Cardiac septum (tissue), 1 donor: ENCODE results near the gene STUB1. TPM values are rescaled to one million over a fixed set of nuclear protein-coding genes. Genes with fewer than 3 reads are reported as not detected.
A peak's percentile ranks its signal among the peaks of the same experiment; 100 is the strongest.

Experiments
- DNase-seq: peaks from one replicate; pipeline ENCODE4 v3.0.0-alpha.2; 2020; ENCODE audit warnings: low spot score
- intact Hi-C: fragments of 100-400 bp; cut with DNase I; formaldehyde crosslinking; loops from one replicate; pipeline ENCODE4 v1.14.0; 2022
- total RNA-seq: library from RNA; stranded (reverse); fragmentation: NEBNext Ultra II Directional; extraction: Animal tissue kit (Norgen Biotek cat#: 25700); gene quantifications from one replicate; pipeline ENCODE4 v1.2.1, GENCODE V29; 2021
- donor health status: DM: no; HTN: no; CAD: no.

Gene STUB1
- total RNA-seq, 1 donor from 2014 or later: 110 TPM

DNA sequence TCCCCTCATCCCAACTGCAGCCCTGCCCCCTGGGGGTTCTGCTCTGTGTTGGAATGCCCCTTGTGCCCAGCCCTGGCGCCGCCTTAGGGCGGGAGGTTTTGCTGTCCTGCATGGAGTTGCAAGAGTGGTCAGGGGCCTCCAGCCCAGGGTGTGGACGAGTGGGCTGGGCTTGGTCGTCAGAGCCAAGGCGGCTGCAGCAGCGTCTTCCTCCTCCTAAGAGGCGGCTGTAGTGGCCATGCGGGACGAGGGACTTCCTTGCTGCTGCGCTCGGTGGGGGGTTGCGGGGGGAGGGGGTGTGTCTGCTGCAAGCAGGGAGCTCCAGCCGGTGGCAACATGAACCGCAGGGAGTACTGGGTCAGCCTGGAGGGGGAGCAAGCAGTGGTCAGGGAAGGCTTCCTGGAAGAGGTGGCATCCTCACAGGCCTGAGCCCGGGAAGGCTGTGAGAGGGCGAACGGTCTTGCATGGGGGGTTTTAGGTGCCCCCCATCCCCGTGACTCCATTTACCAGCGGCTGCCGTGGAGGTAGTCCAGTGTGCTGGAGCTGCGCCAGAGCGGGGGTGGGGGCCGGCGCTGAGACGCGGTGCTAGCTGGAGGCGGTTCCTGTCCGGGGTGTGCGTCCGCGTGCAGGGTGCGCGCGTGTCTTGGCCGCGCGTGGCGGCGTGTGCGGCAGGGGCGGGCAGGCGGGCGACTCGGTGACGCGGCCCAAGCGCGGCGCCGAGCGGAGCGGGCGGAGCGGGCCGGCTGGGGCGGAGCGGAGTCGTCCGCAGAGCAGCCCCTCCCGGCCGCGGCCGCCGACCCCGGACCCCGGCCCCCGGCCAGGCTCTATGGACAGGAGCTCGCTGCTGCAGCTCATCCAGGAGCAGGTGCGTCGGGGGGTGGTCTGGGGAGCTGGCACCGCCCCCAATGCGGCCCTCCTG, 5.0 kb upstream of the STUB1 start, which contains the start of gene RHBDL1:
TSS of gene RHBDL1 (plus strand) at position 704 of the 916 bp plus-strand sequence. CDS start at position 824, 120 bp downstream.
- DNase-seq: no peak
- intact Hi-C loops: no loop called here

DNA sequence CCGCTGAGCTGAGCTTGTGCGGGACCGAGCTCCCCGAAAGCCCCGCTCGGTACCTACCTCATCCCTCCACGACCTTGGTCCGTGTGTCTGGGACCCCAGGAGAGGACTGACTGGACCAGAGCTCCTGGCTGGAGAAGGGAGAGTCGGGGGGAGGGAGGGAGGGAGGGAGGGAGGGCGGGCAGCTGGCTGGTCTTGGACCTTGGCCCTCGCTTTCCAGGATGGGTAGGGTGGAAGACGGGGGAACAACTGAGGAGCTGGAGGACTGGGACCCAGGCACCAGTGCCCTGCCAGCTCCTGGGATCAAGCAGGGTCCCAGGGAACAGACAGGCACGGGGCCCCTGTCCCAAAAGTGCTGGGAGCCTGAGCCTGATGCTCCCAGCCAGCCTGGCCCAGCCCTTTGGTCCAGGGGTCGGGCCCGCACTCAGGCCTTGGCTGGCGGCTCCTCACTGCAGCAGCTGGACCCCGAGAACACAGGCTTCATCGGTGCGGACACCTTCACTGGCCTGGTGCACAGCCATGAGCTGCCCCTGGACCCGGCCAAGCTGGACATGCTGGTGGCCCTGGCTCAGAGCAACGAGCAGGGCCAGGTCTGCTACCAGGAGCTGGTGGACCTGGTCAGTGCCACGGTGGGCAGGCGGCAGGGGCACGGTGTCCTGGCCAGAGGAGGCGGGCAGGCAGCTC, 4.2 kb upstream of the STUB1 start:
- no peak for DNase-seq
- intact Hi-C loops: no loop called here

DNA sequence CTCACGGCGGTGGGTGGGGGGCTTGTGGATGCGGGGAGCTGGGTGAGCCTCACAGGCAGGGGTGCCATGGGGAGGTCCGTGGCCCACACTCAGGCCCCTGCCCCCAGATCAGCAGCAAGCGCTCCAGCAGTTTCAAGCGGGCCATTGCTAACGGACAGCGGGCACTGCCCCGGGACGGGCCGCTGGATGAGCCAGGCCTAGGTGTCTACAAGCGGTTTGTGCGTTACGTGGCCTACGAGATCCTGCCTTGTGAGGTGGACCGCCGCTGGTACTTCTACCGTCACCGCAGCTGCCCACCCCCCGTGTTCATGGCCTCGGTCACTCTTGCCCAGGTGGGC, 3.7 kb upstream of the STUB1 start:
- no peak for DNase-seq
- intact Hi-C loops: no loop called here

DNA sequence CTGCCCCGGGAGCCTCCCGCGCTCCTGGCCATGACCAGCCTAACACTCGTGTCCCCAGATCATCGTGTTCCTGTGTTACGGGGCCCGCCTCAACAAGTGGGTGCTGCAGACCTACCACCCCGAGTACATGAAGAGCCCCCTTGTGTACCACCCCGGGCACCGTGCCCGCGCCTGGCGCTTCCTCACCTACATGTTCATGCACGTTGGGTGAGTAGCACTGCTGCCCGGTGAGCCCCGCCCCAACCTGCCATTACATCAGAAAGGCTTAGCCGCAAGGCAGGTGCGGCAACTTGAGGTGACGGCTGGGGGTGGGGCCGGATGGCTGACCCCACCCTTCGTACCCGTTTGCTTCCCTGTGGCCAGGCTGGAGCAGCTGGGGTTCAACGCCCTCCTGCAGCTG, 3.3 kb upstream of the STUB1 start:
- intact Hi-C loops: no loop called here
- no peak for DNase-seq

DNA sequence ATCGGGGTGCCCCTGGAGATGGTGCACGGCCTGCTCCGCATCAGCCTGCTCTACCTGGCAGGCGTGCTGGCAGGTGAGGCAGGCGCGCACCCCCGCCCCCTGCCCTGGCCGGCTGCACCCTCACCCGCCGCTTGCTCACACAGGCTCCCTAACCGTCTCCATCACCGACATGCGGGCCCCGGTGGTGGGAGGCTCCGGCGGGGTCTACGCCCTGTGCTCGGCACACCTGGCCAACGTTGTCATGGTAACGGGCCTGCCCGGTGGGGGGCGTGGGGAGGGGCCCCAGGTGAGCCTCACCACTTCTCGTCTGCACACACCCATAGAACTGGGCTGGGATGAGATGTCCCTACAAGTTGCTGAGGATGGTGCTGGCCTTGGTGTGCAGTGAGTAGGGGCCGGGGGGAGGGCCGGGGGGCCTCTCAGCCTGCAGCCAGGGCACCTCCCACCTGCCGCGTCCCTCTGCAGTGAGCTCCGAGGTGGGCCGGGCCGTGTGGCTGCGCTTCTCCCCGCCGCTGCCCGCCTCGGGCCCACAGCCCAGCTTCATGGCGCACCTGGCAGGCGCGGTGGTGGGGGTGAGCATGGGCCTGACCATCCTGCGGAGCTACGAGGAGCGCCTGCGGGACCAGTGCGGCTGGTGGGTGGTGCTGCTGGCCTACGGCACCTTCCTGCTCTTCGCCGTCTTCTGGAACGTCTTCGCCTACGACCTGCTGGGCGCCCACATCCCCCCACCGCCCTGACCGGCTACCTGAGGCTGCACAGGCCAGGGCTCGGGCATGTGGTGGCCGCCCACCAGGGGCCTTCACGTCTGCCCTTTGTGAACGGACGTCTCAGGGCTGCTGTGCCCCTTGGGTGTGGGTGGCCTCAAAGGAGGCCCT, 2.7 kb upstream of the STUB1 start:
- DNase-seq: no peak

DNA sequence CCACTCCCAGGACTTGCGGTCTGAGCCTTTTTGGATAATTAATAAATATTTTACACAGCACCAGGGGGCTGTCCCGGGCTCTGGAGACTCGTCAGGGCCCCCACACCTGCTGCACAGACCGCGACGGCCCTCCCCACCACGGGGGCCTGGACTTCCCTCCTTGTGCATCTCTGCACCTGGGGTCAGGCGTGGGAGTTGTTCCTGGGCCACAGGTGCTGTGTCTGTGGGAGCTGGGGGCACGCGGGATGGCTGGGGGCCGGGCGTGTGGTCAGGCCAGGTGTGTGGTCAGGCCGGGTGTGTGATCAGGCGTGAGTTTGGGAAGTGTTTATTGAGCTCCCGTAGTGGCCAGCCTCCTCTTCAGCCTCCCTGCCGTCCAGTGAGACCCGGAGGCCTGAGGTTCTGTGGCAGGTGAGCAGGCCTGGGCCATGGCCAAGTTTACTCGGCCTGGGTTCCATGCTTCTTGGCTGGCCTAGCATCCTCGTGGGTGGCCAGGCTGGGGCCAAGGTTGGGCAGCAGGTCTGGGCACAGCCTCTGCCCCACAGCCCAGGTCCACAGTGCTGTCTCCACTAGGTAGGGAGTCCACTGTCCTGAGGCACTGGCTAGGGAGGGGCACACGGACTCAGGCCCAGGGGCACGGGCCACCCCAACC, 1.9 kb upstream of the STUB1 start:
- DNase-seq: no peak
- intact Hi-C loops: no loop called here

More for the DNA sequence above, 2.7 kb upstream of the STUB1 start:
- intact Hi-C loops: no loop called here

DNA sequence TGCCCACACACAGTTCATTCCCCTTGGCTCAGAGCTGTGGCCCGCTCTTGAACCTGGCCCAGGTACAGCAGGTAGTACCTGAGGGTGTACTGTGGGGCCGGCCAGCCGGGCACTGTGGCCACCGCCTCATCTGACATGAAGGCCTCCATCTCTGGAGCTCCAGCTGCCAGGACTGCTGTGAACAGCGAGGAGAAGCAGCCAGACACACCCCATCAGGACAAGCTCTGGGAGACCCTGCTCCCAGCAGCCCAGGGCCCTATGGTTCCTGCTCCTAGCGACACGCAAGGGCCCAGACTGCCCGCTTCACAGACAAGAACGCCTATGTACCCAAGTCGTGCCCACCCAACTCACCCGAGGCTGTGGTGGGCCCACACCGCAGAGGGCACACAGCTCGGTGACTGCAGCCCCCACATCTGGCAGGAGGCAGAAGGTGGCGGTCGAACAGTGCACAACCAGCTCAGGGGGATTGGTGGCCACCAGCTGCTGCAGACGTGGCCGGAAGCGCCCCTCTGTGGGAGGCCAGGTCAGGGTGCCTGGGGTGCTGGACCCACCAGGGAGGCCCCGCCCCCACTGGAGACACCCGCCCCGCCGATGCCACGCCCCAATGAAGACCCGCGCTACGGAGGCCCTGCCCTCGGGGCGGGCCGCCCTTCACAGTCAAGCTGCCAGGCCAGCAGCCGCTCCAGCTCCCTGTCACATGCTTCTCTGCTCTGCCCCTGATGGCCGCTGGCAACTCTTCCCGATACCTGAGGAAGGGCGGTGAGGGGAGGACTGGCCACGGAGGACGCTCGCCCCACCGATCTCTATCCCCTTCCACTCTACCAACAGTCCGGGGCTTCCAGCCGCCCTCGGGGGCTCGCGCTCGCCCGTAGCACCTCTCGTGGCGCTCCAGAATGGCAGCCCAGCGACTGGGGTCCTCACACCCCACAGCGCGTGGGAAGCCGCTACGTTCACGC, 1.1 kb upstream of the STUB1 start:
- intact Hi-C loops: no loop called here
- DNase-seq: peak; percentile 87

DNA sequence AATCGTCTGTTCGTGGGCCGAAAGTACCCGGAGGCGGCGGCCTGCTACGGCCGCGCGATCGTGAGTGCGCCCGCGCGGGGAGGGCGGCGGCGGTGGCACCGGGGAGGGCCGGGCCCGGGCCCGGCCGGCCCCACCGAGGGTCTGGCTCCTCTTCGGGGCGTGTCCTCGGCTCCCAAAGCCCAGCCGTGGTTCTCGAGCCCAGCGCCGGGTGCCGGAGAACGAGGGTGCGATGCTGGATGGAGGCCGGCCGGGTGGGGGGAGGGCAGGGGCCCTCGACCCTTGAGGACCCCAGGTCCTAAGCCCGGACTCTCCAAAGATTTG, 375 bp downstream of the STUB1 start:
- intact Hi-C loops: no loop called here
- no peak for DNase-seq

DNA sequence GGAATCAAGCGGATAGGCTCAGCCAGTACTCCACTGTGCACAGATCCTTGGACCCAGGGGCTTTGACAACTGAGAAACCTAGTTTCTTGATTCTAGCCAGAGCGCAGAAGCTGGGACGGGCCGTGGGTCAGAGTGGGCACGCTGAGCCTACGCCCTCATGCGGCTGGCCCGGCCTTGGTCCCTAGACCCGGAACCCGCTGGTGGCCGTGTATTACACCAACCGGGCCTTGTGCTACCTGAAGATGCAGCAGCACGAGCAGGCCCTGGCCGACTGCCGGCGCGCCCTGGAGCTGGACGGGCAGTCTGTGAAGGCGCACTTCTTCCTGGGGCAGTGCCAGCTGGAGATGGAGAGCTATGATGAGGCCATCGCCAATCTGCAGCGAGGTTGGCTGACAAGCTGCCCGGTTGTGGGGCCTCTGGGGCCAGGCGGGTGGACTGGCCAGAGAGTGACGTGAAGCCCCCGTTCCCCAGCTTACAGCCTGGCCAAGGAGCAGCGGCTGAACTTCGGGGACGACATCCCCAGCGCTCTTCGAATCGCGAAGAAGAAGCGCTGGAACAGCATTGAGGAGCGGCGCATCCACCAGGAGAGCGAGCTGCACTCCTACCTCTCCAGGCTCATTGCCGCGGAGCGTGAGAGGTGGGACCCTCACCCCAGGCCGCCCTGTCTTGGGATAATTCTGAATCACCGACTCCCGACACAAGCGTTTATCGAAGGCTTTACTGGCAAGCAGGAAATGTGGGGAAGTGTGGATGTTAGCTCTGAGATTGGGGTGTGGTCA, 946 bp downstream of the STUB1 start:
- intact Hi-C loops: no loop called here
- no peak for DNase-seq

DNA sequence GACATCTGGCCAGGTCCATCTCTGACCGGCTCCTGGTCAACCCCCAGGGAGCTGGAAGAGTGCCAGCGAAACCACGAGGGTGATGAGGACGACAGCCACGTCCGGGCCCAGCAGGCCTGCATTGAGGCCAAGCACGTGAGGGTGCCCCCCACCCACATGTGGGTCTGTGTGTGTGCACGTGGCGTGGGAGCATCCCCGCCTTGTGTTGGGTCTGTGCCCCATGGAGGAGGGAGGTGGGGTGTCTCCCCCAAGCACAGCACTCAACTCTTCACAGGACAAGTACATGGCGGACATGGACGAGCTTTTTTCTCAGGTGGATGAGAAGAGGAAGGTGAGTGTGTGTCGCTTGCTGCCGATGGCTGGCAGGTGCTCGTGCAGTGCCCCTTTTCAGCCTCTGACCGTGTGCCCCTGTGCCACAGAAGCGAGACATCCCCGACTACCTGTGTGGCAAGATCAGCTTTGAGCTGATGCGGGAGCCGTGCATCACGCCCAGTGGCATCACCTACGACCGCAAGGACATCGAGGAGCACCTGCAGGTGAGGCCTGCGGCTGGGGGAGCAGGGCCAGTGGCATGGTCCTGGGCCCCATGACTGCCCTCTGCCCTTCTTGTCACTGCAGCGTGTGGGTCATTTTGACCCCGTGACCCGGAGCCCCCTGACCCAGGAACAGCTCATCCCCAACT, 1.7 kb downstream of the STUB1 start:
- DNase-seq: no peak
- intact Hi-C loops: no loop called here

DNA sequence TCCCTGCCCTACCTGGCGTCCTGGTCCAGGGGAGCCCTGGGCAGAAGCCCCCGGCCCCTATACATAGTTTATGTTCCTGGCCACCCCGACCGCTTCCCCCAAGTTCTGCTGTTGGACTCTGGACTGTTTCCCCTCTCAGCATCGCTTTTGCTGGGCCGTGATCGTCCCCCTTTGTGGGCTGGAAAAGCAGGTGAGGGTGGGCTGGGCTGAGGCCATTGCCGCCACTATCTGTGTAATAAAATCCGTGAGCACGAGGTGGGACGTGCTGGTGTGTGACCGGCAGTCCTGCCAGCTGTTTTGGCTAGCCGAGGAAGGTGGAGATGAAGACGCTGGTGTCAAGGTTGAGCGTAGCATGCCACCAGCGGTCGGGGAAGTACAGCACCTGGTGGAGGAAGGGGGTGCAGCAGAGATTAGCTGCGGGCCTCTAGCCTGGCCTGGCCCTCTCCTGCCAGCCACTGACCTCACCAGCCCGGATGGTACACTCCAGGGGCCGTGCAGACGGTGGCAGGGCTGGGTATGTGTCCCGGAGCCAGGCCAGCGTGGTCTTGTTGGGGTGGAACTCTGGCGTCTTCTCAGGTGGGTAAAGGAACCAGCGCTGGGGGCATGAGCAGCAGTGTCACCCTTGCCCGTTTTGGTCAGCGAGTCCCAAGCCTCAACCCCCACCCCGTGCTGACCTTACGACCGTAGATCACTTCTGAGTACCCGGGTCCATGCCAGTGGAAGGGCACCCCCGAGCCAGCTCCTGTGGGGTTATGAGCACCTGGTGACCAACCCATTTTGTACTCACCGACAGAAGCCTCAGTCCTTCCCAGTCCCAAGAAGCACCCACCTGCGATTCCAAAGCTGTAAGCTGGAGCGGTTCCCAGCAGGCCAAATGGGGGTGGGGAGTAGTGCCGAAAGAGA, 2.5 kb downstream of the STUB1 start:
- no peak for DNase-seq
- intact Hi-C loops: no loop called here

DNA sequence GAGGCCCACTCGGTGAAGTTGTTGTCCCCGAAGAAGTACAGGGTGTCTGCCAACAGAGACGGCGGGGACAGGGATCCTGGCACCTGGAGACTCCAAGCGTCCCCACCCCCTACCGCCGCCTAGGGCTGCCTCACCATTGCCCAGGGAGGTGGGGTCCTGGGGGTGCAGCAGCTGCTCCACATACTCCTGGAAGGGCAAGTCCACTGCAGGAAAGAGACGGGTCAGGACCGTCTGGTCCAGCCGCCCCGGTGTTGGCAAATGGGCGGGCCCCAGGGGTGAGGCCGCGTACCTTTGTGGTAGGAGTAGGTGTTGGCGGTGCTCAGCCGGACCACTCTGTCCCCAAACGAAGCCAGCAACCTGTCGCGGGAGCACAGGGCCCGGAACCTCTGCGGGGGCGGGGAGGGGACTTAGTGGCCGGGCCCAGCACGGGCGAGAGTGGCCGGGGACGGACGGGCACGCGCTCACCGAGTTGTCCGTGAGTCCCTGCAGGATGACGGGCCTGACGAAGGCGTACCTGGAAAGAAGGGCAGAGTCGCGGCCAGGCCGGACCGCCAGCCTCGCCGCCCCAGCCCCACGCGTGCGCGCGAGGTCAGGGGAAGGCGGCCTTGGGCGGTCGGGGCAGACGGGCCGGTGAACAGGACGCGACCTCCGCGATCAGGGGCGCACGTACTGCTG, 3.3 kb downstream of the STUB1 start:
- intact Hi-C loops: no loop called here
- no peak for DNase-seq

DNA sequence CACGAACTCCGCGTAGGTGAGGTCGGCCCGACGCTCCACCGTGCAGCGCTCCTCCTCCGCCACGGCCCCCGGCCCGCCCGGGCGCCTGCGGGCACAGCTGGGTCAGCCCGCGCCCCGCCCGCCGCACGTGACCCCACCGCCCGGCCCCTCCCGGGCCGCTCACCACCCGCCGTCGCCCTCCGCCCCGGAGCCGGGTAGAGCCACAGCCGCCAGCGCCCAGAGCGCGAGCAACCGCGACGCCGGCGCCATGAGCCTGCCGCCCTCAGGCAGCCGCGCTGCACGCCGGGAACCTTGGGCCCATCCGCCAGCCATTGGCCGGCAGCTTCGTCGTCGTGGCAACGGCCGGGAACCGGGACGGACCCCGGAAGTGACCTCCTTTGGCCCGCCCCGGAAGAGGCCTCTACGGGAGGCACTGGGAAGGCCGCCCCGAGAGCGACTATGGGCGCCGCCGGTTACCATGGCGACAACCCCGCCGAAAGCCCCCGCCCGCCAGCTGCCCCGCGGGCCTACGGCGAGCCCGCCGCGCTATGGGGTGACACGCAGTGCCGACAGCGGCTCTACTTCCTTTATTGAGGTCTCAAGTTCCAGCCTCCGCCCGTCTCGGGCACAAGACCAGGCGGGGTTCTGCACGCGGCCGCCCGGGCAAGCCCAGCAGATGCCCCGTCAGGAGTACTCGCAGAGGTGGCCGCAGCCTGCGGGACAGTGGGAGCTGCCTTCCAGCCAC, 4.0 kb downstream of the STUB1 start, which contains the start of gene JMJD8:
TSS of gene JMJD8 (minus strand) at position 264 of the 724 bp plus-strand sequence. CDS start at position 249, 15 bp downstream.
- peak; percentile 99 for DNase-seq
- intact Hi-C loops: no loop called here

DNA sequence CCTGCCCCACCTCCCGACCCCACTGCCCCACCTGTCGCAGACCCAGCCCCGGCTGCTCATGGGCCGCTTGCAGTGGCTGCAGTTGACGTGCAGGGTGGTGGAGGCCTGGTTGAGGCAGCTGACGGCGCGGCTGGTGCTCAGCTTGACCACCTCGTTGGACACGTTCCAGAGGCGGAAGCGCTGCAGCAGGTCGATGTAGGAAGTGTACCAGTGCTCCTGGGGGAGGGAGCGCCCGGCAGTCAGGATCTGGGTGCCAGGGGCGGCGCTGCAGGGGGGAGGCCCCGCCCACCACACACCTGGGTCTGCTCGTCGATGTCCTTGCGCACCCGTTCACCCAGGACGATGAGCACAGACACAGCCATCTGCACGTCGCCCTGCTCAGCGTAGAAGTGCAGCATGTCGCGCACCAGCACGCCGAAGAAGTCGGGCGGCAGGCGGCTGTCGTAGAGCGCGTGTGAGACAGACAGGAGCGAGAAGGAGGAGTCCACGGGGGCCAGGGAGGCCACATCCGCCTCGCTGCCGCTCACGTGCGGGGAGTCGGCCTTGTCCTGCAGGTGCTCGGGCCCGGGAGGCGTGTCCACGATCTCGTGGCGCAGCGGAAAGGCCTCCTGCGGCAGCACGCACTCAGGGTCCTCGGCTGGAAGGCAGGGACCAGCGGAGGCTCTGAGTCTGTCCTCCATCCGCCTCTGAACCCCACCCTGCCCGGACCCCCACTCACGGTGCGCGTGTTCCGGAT, 4.9 kb downstream of the STUB1 start:
- DNase-seq: no peak
- intact Hi-C loops: no loop called here
